Measurements from ENCODE around the gene ADM2.

The ADM2 gene

GRCh38 chr22:50467773-50468440 lies 13.4 kb upstream of the ADM2 start:
- DNase-seq: no peak

- no peak for DNase-seq
Observed at GRCh38 chr22:50468626-50469025, 12.7 kb upstream of the ADM2 start.

GRCh38 chr22:50469377-50470305 lies 11.7 kb upstream of the ADM2 start:
- DNase-seq: peak in 1 of 2 donors; percentile 28

- DNase-seq: no peak
Observed at GRCh38 chr22:50470491-50470890, 10.9 kb upstream of the ADM2 start.

GRCh38 chr22:50471197-50471847 lies 10.0 kb upstream of the ADM2 start:
- DNase-seq: peak in 1 of 2 donors; percentile 22

- DNase-seq: no peak
Observed at GRCh38 chr22:50471962-50472361, 9.4 kb upstream of the ADM2 start.

GRCh38 chr22:50473088-50473487 lies 8.3 kb upstream of the ADM2 start:
- no peak for DNase-seq

- peak; percentile 7 to 37 for DNase-seq
Observed at GRCh38 chr22:50473855-50474671, 7.3 kb upstream of the ADM2 start.

GRCh38 chr22:50474710-50475651 lies 6.4 kb upstream of the ADM2 start, which contains the start of gene SBF1:
Gene SBF1, minus strand, starts transcription at chr22:50475035. Its CDS starts 195 bp downstream, at chr22:50474840.
- peak; percentile 86 to 93 for DNase-seq

GRCh38 chr22:50475652-50476002 lies 5.7 kb upstream of the ADM2 start:
- DNase-seq: no peak

GRCh38 chr22:50476868-50477267 lies 4.5 kb upstream of the ADM2 start:
- DNase-seq: no peak

- DNase-seq: no peak
Observed at GRCh38 chr22:50477923-50478322, 3.4 kb upstream of the ADM2 start.

GRCh38 chr22:50479721-50480120 lies 1.6 kb upstream of the ADM2 start:
- peak in 1 of 2 donors; percentile 41 for DNase-seq

- no peak for DNase-seq
Observed at GRCh38 chr22:50481045-50481439, 301 bp upstream of the ADM2 start.

GRCh38 chr22:50482107-50483074 lies 1.0 kb downstream of the ADM2 start:
- no peak for DNase-seq

- DNase-seq: no peak
Observed at GRCh38 chr22:50483106-50483505, 1.8 kb downstream of the ADM2 start.

- no peak for DNase-seq
Observed at GRCh38 chr22:50483556-50483955, 2.2 kb downstream of the ADM2 start.

- no peak for DNase-seq
Observed at GRCh38 chr22:50483977-50484853, 2.9 kb downstream of the ADM2 start.
